Measurements from ENCODE around the gene CFAP221. TPM values are rescaled to one million over a fixed set of nuclear protein-coding genes. Genes with fewer than 3 reads are reported as not detected.

The CFAP221 gene
- polyA plus RNA-seq: not detected

DNA sequence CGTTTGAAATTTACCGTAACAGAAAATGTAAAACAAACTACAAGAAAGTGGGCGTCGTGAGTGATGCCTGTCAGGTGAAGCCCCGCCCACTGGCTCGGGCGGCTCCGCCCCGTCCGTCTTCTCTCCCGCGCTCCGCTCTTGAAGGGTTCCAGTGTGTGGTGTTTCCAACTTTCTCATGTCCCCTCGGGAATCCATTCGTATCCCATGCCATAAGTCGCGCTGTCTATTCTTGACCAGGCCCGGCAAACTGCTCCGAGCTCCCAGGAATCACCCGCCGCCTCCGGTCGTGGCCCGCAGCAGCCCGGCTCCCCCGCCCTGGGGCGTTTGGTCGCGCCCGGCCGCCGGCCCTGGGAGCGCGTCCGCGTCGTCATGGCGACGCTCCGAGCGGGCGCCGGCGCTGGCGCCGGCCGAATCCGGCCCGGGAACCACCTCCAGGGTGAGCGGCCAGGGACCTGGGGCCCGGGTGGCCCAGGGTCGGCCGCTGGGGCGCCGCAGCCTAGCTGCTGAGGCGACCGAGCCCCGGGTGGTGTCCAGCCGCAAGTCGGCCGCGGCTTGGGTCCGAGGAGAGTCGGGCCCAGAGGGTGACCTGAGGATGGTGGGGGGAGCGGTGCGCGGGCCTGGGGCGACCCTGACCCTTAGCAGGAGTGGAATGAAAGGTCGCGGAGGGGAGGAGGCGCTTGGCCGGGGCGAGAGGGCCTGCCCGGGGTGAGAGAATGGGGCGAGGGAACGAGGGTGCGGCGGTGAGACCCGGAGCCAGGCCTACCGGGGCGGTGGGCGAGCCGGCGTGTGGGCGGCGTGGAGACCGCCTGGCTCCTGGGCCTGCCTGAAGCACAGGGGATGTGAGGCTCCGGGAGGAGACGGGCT lies at the start of gene CFAP221:
TSS of gene CFAP221 (plus strand) at position 375 of the 864 bp plus-strand sequence. CDS start 1,683 bp downstream, outside the sequence.
- H3K4me1 Mint-ChIP-seq: peaks cover 9 to 13% of the 10 kb centered on the region in 2 donors
- H3K27me3 Mint-ChIP-seq (ENCODE audit: low read depth in 3 of 3): peaks cover 15 to 33% (median 28%) of the 10 kb centered on the region in 3 donors
- H3K27ac Mint-ChIP-seq: no peak within 1 kb of the TSS
- H3K36me3 Mint-ChIP-seq: peaks cover 0 to 4% (median 3%) of the 10 kb centered on the region in 3 donors
- H3K4me3 Mint-ChIP-seq: peak within 1 kb of the TSS; percentile 56 to 79 (median 72)
- DNase-seq: peak; percentile 16 to 33 (median 24)
- H3K9me3 Mint-ChIP-seq: peaks cover 0 to 7% (median 0%) of the 10 kb centered on the region in 6 donors

DNA sequence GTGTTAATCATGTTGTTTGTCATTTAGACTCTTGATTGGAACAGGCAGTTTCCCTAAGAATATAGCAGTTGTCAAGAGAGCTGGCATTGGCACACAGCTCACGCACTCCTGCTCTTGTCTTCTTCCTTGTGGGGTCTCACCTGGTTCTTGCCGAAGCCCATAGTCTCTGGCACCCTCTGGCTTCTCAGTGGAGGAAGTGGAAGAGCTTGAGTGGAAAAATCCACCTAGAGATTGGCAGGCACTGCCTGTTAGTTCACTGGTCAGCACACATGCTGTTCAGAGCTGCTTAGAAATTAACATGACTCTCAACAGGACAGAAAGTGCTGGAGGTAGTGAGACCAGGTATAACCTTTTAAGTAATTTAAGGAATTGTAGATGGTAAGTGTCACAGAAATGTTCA lies 48.3 kb upstream of the CFAP221 start:
- peaks cover 9 to 23% (median 17%) of the 10 kb centered on the region in 6 donors for H3K9me3 Mint-ChIP-seq
- H3K36me3 Mint-ChIP-seq: peaks cover 0 to 3% (median 0%) of the 10 kb centered on the region in 3 donors
- H3K4me1 Mint-ChIP-seq: no peaks in the 10 kb centered on the region
- H3K27ac Mint-ChIP-seq: no peak overlapping the region
- no peak overlapping the region for H3K4me3 Mint-ChIP-seq
- H3K27me3 Mint-ChIP-seq (ENCODE audit: low read depth in 3 of 3): peaks cover 2 to 16% (median 12%) of the 10 kb centered on the region in 3 donors
- no peak for DNase-seq

DNA sequence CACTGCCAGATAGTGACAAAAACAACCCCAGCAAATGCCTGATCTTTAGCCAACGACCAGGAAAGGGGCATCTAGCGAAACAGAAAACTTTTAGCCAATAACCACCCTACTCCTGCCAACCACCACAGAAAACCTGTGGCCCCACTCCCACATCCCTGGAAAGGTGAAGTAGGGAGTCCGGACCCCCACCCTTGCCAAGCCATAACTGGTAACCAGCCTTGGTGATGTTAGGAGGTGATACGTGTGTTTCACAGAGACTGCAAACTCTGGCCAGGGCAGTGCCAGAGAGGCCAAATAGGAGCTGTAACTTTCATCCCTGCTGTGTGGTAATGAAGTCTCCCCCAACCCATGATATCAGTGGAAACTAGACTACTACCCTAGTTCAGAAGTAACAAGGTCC lies 47.6 kb upstream of the CFAP221 start:
- Mint-ChIP-seq H3K4me1 (no peaks in the 10 kb centered on the region), H3K4me3 (no peak overlapping the region), H3K27ac (no peak overlapping the region), H3K9me3 (peaks cover 9 to 27% (median 18%) of the 10 kb centered on the region in 6 donors), H3K36me3 (peaks cover 0 to 3% (median 0%) of the 10 kb centered on the region in 3 donors), H3K27me3 (ENCODE audit: low read depth in 3 of 3) (peaks cover 2 to 18% (median 15%) of the 10 kb centered on the region in 3 donors)
- DNase-seq: no peak

DNA sequence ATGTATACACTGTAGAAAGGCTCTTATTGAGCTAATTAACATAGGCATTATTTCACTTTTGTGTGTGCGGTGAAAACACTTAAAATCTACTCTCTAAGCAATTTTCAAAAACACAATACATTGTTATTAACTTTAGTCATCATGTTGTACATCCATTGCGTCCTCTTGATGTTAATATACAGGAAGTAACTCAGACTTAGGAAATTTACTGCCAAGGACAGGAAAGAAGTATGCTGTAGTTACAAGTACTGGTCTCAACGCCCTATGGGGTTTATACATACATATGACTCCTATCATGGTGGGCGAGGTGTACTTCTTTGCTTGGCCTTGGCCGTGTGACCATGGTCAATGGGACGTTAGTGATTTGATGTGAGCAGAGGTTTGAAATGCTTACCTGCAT lies 35.5 kb upstream of the CFAP221 start:
- Mint-ChIP-seq H3K4me1 (no peaks in the 10 kb centered on the region), H3K4me3 (no peak overlapping the region), H3K27ac (no peak overlapping the region), H3K9me3 (peaks cover 0 to 2% (median 0%) of the 10 kb centered on the region in 6 donors), H3K27me3 (ENCODE audit: low read depth in 3 of 3) (peaks cover 3 to 9% (median 7%) of the 10 kb centered on the region in 3 donors), H3K36me3 (no peaks in the 10 kb centered on the region)
- DNase-seq: no peak

DNA sequence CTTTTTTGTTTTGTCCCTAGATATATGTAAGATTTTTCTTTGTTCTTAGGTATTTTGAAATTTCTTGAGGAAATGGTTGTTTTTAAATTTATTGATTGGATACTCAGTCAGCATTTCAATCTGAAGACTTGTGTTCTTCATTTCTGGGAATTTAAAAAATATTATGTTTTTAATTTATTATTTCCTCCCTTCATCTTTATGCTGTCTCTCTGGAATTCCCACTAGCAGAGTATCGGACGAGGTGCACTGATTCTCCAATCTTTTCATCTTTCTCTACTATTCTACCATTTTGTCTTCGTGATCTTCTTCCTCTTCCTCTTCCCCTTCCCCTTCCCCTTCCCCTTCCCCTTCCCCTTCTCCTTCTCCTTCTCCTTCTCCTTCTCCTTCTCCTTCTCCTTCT lies 32.3 kb upstream of the CFAP221 start:
- Mint-ChIP-seq H3K27ac (no peak overlapping the region), H3K9me3 (peaks cover 0 to 1% (median 0%) of the 10 kb centered on the region in 6 donors), H3K4me1 (no peaks in the 10 kb centered on the region), H3K4me3 (no peak overlapping the region), H3K27me3 (ENCODE audit: low read depth in 3 of 3) (peaks cover 10 to 19% (median 11%) of the 10 kb centered on the region in 3 donors), H3K36me3 (no peaks in the 10 kb centered on the region)
- DNase-seq: no peak

DNA sequence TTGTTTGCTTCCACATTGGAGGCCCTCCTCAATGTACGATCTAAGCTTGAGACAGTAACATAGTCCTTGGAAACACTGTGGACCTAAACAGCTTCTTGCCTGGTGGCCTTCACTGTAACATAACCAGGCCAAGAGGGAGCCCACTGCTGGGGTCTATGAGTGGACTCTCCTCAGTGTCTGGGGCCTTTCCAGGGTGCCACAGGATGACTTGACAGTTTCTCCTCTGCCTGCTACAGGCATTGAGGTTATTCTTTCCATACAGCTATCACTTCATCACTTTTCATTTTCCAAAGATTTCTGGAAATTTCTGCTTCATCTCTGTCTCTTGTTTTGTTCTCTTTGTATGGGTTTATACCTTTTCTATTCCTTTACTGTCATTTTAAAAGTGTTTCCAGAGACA lies 31.3 kb upstream of the CFAP221 start:
- Mint-ChIP-seq H3K4me3 (no peak overlapping the region), H3K27ac (no peak overlapping the region), H3K27me3 (ENCODE audit: low read depth in 3 of 3) (peaks cover 9 to 21% (median 13%) of the 10 kb centered on the region in 3 donors), H3K36me3 (no peaks in the 10 kb centered on the region), H3K9me3 (peaks cover 0 to 1% (median 0%) of the 10 kb centered on the region in 6 donors), H3K4me1 (no peaks in the 10 kb centered on the region)
- no peak for DNase-seq

DNA sequence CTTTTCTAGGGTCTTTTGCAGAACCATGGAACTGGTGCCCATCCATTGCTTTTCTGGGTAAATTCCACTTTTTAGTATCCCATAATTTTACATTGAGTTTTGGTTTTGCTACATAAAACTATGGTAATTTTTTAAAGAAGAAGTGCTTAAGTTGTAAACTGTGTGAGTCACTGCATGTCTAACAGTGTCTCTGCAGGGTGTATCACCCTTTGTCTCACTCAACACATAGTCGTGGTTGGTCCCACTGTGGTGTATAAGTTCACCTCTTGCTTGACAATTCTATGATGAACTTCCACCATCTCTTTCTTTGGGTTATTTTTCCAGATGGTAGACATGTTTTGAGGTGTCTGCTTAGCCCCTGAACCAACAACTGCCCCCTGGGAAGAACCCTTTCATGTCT lies 30.4 kb upstream of the CFAP221 start:
- Mint-ChIP-seq H3K4me3 (no peak overlapping the region), H3K27ac (no peak overlapping the region), H3K27me3 (ENCODE audit: low read depth in 3 of 3) (peaks cover 9 to 21% (median 13%) of the 10 kb centered on the region in 3 donors), H3K36me3 (no peaks in the 10 kb centered on the region), H3K4me1 (no peaks in the 10 kb centered on the region), H3K9me3 (peaks cover 0 to 1% (median 0%) of the 10 kb centered on the region in 6 donors)
- no peak for DNase-seq

DNA sequence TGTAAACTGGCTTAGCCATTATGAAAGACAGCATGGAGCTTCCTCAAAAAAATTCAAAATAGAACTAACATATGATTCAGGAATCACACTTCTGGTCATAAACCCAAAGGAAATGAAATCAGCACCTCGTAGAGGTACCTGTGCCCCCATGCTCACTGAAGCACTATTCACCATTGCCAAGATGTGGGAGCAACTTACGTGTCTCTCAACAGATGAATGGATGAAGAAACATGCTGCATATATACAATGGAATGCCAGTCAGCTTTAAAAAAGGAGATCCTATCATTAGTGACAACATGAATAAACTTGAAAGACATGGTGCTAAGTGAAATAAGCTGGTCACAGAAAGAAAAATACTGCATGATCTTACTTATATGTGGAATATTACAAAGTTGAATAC lies 28.1 kb upstream of the CFAP221 start:
- no peak overlapping the region for H3K4me3 Mint-ChIP-seq
- H3K9me3 Mint-ChIP-seq: peaks cover 0 to 1% (median 0%) of the 10 kb centered on the region in 6 donors
- DNase-seq: no peak
- H3K36me3 Mint-ChIP-seq: no peaks in the 10 kb centered on the region
- no peaks in the 10 kb centered on the region for H3K4me1 Mint-ChIP-seq
- H3K27ac Mint-ChIP-seq: no peak overlapping the region
- H3K27me3 Mint-ChIP-seq (ENCODE audit: low read depth in 3 of 3): peaks cover 11 to 24% (median 13%) of the 10 kb centered on the region in 3 donors

DNA sequence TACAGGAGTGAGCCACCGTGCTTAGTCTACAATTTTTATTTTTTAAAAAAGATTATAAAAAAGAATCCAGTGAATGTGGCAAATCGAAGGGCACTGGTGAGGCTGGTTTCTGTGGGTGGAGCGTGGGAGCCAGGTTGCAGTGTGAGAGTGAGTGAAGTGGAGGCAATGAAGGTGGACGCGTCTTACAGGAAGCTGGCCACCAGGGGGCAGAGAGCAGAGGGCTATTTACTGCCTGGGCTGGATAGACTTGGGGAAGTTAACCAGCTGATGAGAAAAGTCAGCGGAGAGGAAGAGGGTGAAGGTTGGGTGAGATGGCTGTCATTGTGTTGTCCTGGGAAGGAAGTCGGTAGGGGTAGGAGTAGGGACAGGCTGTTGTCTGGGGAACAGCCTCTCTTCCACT lies 26.8 kb upstream of the CFAP221 start:
- peaks cover 9 to 28% (median 14%) of the 10 kb centered on the region in 3 donors for H3K27me3 Mint-ChIP-seq (ENCODE audit: low read depth in 3 of 3)
- no peaks in the 10 kb centered on the region for H3K36me3 Mint-ChIP-seq
- no peaks in the 10 kb centered on the region for H3K4me1 Mint-ChIP-seq
- DNase-seq: no peak
- H3K27ac Mint-ChIP-seq: no peak overlapping the region
- H3K4me3 Mint-ChIP-seq: no peak overlapping the region
- H3K9me3 Mint-ChIP-seq: no peaks in the 10 kb centered on the region

DNA sequence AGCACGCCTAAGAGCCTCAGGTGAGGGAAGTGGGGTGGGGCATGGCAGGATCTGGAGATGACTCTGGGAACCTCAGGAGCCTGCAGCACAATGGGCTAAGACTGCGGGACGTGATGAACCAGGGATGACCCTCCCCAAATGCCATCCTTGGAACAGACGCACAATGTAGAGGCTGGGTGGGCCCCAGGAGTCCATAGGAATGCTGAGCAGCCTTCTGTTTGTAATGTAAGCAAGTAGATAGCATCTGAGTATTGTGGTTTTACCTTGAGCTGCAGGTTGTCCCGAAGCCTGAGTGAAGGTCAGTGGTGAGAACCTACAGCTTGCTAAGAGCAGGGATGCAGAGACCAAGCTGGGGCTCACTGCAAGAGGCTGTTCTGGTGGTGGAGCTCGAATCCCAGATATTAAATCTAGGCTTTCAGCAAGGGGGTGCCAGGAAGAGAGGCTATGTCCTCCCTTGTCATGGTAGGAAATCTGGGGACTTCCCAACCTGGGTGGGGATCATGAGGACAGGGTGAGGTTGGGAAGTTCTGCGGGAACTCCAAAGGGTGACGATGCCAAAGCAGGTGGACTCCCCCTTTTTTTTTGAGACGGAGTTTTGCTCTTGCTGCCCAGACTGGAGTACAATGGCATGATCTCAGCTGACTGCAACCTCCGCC lies 25.7 kb upstream of the CFAP221 start:
- Mint-ChIP-seq H3K27ac (no peak overlapping the region), H3K4me1 (no peaks in the 10 kb centered on the region), H3K27me3 (ENCODE audit: low read depth in 3 of 3) (peaks cover 10 to 28% (median 15%) of the 10 kb centered on the region in 3 donors), H3K9me3 (no peaks in the 10 kb centered on the region), H3K36me3 (no peaks in the 10 kb centered on the region), H3K4me3 (no peak overlapping the region)
- DNase-seq: no peak

DNA sequence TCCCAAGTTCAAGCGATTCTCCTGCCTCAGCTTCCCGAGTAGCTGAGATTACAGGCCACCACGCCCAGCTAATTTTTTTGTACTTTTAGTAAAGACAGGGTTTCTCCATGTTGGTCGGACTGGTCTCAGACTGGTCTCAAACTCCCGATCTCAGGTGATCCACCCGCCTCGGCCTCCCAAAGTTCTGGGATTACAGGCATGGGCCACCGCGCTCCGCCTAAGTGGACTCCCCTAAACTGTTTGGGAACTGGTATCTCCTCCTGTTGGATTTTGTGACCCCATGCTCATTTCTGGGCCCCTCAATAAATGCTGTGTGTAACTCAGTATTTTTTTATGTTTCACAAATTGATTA lies 25.2 kb upstream of the CFAP221 start:
- Mint-ChIP-seq H3K4me1 (no peaks in the 10 kb centered on the region), H3K4me3 (no peak overlapping the region), H3K9me3 (no peaks in the 10 kb centered on the region), H3K36me3 (no peaks in the 10 kb centered on the region), H3K27ac (no peak overlapping the region), H3K27me3 (ENCODE audit: low read depth in 3 of 3) (peaks cover 10 to 32% (median 17%) of the 10 kb centered on the region in 3 donors)
- no peak for DNase-seq

DNA sequence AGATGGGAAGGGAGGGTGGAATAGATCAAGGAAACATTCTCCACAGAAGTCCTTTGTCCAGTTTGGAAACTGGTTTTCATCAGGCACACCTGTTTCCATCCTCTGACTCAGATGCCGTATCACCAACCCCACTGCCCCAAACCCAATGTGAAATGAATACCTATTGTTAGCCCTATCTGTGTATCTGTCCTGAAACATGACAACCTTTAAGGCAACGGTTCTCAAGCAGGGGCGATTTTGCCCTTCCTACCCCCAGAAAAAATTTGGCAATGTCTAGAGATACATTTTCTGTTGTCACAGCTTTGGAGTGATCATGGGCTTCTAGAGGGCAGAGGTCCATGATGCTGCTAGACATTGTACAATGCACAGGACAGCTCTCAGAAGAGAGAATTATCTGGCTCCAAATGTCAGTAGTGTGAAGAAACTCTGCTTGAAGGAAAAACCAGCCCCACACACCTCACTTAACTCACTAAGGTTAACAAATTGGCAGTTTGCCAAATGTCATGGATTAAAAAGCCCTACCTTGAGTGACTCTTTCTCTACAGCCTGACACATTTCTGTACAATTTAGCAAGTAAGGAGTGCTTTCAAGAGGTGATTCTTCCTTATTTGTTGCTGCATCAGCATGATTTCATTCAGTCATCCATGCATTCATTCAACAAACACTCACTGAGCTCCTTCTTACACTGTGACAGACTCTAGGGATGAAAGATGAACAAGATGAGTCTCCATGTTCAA lies 23.4 kb upstream of the CFAP221 start:
- H3K36me3 Mint-ChIP-seq: no peaks in the 10 kb centered on the region
- DNase-seq: no peak
- peaks cover 8 to 26% (median 16%) of the 10 kb centered on the region in 3 donors for H3K27me3 Mint-ChIP-seq (ENCODE audit: low read depth in 3 of 3)
- peaks cover 0 to 3% (median 0%) of the 10 kb centered on the region in 6 donors for H3K9me3 Mint-ChIP-seq
- no peak overlapping the region for H3K4me3 Mint-ChIP-seq
- H3K27ac Mint-ChIP-seq: no peak overlapping the region
- H3K4me1 Mint-ChIP-seq: no peaks in the 10 kb centered on the region

DNA sequence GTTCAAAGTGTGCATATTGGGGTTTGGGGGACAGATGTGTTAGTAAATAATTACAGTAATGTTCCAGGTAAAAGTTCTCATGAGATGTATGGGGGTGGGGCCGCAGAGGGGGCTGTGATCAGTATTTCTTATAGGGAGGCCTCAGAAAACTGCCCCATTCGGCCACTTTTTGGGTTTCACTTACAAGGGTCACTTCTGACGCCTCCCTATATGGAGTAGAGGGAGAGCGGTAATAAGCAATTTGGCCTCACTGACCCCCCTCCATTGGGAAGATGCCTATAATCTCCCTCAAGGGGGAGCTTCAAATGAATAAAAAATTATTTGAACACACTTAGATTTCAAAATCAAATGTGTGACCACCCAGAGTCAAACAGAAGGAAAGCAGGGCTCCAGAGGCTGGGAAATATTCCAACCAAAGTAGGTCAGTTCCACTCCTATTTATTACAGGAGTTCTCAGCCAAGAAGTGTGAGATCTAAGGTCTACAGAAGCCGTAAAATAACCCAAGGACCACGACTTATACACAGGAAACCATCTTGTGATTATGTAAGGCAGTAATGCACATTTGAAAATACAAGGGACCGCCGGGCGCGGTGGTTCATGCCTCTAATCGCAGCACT lies 22.7 kb upstream of the CFAP221 start:
- H3K36me3 Mint-ChIP-seq: no peaks in the 10 kb centered on the region
- peaks cover 8 to 23% (median 16%) of the 10 kb centered on the region in 3 donors for H3K27me3 Mint-ChIP-seq (ENCODE audit: low read depth in 3 of 3)
- peaks cover 0 to 3% (median 0%) of the 10 kb centered on the region in 6 donors for H3K9me3 Mint-ChIP-seq
- H3K4me1 Mint-ChIP-seq: no peaks in the 10 kb centered on the region
- no peak overlapping the region for H3K4me3 Mint-ChIP-seq
- H3K27ac Mint-ChIP-seq: no peak overlapping the region
- DNase-seq: no peak
